Activated naive CD4-positive, alpha-beta T cell (primary cell): Measurements from ENCODE around the gene PPHLN1.

Source experiments
- DNase-seq, 4 experiments: peaks; one replicate each; lab custom pipeline; 2025; lab: John Stamatoyannopoulos, UW

PPHLN1 gene

DNA sequence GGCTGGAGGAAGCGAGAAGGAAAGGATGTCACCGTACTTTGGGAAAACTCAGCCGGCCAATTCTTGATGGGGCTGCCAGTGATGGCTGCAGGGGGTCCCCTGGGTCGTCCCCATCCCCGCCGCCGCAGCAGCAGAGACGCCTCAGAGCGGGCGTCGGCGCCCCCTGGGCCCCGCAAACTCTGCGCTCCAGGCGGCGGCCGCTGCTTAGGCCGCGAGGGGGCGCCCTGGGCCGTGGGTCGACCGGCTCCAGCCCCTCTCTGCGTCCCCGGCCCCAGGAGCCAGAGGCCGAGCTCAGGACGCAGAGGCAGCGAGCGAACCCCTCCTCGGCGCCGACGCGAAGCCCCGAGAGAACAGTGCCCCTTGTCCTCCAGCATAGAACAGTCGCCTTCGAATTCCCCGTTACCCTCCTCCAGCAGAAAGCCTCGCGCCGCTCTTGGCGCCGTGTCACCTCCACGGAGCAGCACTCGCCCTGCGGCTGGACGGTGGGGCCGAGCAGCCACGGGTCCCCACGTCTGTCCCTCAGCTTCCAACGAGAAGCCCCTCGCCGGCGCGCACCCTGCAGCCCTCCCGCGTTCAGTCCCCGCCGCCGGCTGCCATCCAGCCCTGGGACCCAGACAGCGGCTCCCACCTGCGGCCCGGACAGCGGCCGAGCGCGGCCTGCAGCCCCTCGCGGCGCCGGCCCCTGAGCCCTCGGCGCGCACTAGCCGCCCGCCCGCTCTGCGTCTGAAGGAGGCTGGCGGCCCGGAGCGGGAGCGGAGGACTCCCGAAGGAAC is 157.0 kb downstream of the PPHLN1 start:
- DNase-seq = peak in 3 of 4 experiments; percentile 8 to 14 (median 13)

DNA sequence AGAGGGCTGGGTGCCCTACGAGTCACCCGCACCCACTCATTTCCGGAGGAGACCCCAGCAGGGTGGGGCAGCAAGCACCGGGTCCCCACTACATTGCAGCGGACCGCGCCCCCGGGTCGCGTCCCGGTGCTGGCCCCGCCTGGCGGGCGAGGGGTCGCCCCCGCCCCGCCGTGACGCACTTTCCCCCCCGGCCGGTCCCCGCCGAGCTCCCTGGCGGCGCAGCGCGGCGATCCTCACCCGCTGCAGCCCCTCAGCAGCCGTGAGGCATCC is 157.5 kb downstream of the PPHLN1 start:
- no peak for DNase-seq

DNA sequence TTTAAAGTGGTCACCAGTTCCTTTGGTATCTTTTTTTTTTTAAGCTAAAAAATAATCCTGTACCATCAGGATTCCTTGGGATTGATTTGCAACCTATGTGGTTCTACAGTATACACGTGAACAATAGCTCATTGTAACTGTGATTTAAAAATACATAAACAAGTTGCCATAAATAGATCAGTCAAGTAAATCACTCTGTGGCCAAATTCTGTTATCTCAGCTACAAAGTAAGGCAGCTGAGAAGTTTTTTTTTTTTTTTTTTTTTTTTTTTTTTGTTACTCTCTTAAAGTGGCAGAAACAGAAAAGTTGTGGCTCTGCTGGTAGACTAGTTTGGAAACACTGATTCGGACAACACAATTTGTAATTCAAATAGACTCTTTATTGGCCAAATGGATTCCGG is 159.0 kb downstream of the PPHLN1 start:
- no peak for DNase-seq

DNA sequence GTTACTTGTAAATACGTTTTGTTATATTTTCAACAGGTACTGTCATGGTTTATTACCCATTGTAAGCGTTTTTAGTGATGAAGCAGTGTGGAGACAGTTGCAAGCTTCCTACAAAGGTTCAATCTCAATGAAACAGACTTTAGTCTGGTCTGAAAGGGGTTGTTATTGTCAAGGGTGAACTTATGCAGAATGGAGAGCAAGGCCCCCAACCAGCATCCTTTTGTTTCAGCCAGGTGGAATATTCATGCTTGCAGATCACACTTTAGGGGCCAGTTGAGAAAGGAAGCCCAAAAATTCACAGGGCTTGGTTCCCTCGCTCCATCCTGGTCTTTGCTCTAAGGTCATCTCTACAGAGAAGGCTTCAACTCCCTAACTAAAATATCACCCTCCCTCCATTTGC is 159.9 kb downstream of the PPHLN1 start:
- DNase-seq = no peak

DNA sequence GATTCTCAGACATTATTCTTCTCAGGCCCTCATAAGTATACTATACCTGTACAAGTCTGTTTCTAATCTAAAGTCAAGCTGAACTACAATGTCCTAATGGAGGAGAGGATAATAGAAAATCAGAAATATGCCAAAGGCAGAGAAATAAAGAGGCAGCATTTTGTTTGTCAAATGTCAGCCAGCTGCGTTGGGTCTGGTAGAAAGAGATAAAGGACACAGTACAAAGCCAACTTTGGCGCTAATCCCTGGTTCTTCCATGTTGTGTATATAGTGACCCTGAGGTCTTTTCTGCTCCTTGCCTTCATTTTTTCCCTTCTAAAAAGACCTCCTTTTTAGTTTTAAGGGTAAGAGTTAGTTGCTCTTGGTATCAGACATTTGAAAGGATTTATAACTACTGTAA is 160.4 kb downstream of the PPHLN1 start:
- no peak for DNase-seq

DNA sequence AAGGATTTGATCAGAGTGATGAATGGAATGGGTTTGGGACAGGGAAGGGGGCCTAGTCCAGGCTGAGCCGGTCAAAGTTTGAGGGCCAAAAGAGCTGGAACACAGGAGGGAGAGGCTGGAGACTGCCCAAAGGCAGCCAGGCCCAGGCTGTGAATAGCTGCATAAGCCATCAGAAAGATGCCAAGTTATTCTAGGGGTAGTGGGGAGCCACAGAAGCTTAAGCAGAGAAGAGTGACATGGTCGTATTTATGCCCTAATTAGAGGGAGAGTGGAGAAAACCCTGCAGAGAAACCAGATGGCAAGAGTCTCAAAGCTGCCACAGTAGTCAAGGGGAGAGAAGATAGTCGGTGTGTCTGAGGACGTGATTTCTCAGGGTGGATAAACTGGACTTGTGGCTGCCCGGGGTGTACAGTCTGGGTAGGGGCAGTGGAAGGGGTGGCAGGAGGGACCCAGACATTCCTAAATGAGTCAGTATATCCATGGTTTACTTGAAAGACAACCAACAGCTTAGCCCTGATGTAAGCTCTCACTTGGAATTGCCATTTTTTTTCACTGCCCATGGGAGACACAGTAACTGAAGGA is 164.4 kb downstream of the PPHLN1 start:
- no peak for DNase-seq
